ENCODE data around the gene TRPC4AP. TPM values are rescaled to one million over a fixed set of nuclear protein-coding genes. Genes with fewer than 3 reads are reported as not detected.

The TRPC4AP gene
- total RNA-seq, 4 donors from 2014 or later: 48.4 to 87.3 (median 57.8) TPM

GRCh38 chr20:35021063-35021462 lies 71.5 kb downstream of the TRPC4AP start:
- Histone ChIP-seq H3K4me1 (no peaks in the 10 kb centered on the region), H3K27ac (no peak overlapping the region), H3K9me3 (no peaks in the 10 kb centered on the region), H3K4me3 (no peak overlapping the region), H3K36me3 (peaks cover 81% of the 10 kb centered on the region), H3K27me3 (no peaks in the 10 kb centered on the region)
- no peak for DNase-seq (ENCODE audit: low spot score in 2 of 2)
- TF ChIP-seq EP300 (IDR thresholded peaks at IDR 0.05) (no peak), POLR2A (IDR thresholded peaks at IDR 0.05) (no peak), CTCF (IDR thresholded peaks at IDR 0.05) (no peak), POLR2AphosphoS5 (IDR thresholded peaks at IDR 0.05) (no peak)
- WGBS: 82% methylated on average over 4 of the region's 12 CpGs

GRCh38 chr20:35020108-35020928 lies 72.3 kb downstream of the TRPC4AP start:
- Histone ChIP-seq H3K9me3 (no peaks in the 10 kb centered on the region), H3K27ac (no peak overlapping the region), H3K27me3 (no peaks in the 10 kb centered on the region), H3K4me1 (no peaks in the 10 kb centered on the region), H3K4me3 (no peak overlapping the region), H3K36me3 (peaks cover 85% of the 10 kb centered on the region)
- TF ChIP-seq POLR2A (IDR thresholded peaks at IDR 0.05): no peak
- TF ChIP-seq CTCF (IDR thresholded peaks at IDR 0.05): no peak
- no peak for TF ChIP-seq POLR2AphosphoS5 (IDR thresholded peaks at IDR 0.05)
- no peak for TF ChIP-seq EP300 (IDR thresholded peaks at IDR 0.05)
- 83% methylated on average over 8 of the region's 8 CpGs for WGBS
- DNase-seq (ENCODE audit: low spot score in 2 of 2): no peak

- no peak overlapping the region for H3K27ac ChIP-seq
- no peak overlapping the region for H3K4me3 ChIP-seq
- TF ChIP-seq CTCF (IDR thresholded peaks at IDR 0.05) (no peak), POLR2AphosphoS5 (IDR thresholded peaks at IDR 0.05) (no peak), POLR2A (IDR thresholded peaks at IDR 0.05) (no peak), EP300 (IDR thresholded peaks at IDR 0.05) (no peak)
- no peak for DNase-seq (ENCODE audit: low spot score in 2 of 2)
- no peaks in the 10 kb centered on the region for H3K4me1 ChIP-seq
- no peaks in the 10 kb centered on the region for H3K27me3 ChIP-seq
- no peaks in the 10 kb centered on the region for H3K9me3 ChIP-seq
- WGBS: 79% methylated on average over 11 of the region's 11 CpGs
- peaks cover 85% of the 10 kb centered on the region for H3K36me3 ChIP-seq
These were observed 73.8 kb downstream of the TRPC4AP start for GRCh38 chr20:35018590-35019371.

GRCh38 chr20:35017099-35017835 lies 75.3 kb downstream of the TRPC4AP start:
- no peak for TF ChIP-seq POLR2A (IDR thresholded peaks at IDR 0.05)
- TF ChIP-seq POLR2AphosphoS5 (IDR thresholded peaks at IDR 0.05): no peak
- TF ChIP-seq CTCF (IDR thresholded peaks at IDR 0.05): no peak
- TF ChIP-seq EP300 (IDR thresholded peaks at IDR 0.05): no peak
- Histone ChIP-seq H3K27me3 (no peaks in the 10 kb centered on the region), H3K9me3 (no peaks in the 10 kb centered on the region), H3K4me3 (no peak overlapping the region), H3K27ac (no peak overlapping the region), H3K4me1 (no peaks in the 10 kb centered on the region), H3K36me3 (peaks cover 85% of the 10 kb centered on the region)
- WGBS: 91% methylated on average over 8 of the region's 8 CpGs
- no peak for DNase-seq (ENCODE audit: low spot score in 2 of 2)

All from suprapubic skin (tissue), 4 donors.